Left renal pelvis (tissue), 4 donors: ENCODE data around the gene TULP4. TPM values are rescaled to one million over a fixed set of nuclear protein-coding genes. Genes with fewer than 3 reads are reported as not detected.
"Not testable (repeated sequence)": the region's sequence is repeated elsewhere in the genome, so short reads cannot be mapped to it uniquely, and the experiment has no call there.

ENCODE experiments used
- DNase-seq, 4 donors: peaks; one replicate each; pipeline ENCODE4 v3.0.0-alpha.2; 2013; ENCODE audit warnings: low read depth in 4 of 4, low spot score in 3 of 4
- polyA plus RNA-seq, 4 donors: library from polyadenylated mRNA; unstranded; fragments of 120-200 nt; gene quantifications; one replicate each; pipeline ENCODE4 v1.2.1, GENCODE V29; 2013; ENCODE audit not compliant: insufficient read length in 4 of 4

The TULP4 gene
- polyA plus RNA-seq, 4 donors: 15.0 to 20.5 (median 19.1) TPM

DNA sequence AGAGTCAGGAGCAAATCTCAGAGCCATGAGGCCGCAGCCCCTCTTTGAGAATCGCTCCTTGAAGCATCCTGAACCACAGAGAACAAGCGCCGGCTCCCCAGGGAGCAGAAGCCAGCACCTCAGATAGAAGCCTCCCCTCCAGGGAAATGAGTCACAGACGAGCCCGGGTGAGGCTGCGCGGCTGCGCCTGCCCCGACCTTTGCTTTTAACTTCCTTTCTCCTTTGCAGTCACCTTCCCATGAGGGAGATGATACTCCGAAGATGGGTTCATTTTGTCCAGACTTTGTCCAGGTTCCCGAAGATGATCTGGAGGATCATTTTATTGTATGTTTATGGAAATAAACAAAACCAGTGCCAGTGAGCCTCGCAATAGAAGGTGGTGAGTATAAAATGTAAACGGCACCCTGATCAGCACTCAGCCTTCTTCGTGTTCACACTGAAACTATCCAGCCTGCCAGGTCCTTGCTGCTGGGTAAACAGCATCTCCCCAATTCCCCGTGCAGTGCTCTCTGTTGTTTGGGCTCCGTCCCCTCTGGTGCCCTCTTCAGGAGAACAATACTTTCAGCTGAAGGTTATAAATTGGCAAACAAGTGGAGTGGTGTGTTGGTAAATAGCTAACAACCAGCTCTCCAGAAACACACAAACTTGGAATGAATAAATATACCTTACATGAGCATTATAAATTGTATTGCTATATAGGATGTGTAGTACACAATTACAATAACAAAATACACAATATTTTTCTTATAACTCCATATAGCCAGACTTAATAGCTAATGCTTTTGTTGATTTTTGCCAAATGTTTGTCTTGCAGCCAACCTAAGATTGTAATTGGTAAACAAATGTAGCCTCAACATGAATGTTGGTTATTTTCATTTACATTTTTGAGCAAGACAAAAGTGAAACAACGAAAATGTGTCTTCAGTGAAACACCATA, 206.2 kb downstream of the TULP4 start:
- peak in 1 of 4 donors; percentile 14 for DNase-seq

DNA sequence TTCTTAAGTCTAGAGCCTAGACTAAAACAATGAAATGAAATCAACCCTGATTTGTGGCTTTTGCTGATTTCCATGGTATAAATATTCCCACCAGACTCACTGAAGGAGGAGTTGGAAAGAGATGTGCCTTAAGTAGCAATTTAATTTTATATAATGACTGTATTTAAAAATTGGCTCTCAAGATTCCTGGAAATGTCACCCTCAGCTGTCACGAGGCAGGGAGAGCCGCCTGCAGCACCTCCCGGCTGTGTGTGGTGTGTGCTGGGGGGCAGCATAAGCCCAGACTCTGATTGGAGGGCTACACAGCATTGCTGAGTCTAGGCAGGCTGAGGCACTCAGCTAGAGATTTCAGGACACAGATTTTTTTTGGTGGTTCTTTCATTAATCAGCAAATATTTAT, 207.0 kb downstream of the TULP4 start:
- DNase-seq: no peak

DNA sequence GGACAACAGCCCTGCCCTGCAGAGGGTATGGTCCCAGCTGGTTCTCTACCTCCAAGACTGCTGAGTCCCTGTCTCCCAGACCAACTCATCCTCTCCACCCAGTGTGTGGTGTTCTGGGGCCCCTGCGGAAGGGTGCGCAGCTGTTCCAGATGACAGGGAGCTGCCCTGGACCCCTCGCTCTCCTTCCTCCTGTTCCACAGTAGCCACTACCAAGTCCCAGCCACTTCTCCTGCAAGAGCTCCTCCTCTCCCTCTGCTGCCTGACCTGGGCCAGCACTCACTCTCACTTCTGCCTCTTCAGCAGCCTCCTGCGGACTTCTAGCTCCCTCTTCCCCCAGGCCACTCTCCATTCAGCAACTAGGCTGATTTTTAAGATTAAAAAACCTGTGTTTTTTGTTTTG, 207.5 kb downstream of the TULP4 start:
- DNase-seq: no peak

DNA sequence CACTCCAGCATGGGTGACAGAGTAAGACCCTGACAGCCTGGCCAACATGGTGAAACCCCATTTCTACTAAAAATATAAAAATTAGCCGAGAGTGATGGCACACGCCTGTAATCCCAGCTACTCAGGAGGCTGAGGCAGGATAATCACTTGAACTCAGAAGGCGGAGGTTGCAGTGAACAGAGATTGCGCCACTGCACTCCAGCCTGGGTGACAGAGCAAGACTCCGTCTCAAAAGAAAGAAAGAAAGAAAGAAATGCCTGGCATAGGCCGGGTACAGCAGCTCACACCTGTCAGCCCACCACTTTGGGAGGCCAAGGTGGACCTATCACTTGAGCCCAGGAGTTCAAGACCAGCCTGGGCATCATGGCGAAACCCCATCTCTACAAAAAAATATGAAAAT, 208.7 kb downstream of the TULP4 start:
- DNase-seq: not testable (repeated sequence)

DNA sequence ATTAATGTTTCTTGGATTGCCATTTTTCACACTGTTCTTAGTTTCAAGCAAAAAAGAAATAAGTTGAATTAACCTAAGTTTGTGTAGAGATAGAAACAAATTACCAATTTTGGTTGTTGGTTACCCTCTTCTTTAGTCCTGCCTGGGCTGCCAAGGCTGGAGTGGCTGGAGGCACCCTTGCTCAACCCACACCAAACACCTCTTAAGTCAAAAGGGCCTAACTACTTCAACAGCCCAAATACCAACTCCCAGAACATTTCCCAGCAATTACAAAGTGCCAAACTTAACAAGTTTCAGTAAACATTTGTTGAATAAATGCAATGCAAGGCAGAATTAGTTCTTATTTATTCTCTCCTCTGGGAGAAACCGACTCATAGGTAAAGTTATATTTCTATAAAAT, 209.5 kb downstream of the TULP4 start:
- no peak for DNase-seq

DNA sequence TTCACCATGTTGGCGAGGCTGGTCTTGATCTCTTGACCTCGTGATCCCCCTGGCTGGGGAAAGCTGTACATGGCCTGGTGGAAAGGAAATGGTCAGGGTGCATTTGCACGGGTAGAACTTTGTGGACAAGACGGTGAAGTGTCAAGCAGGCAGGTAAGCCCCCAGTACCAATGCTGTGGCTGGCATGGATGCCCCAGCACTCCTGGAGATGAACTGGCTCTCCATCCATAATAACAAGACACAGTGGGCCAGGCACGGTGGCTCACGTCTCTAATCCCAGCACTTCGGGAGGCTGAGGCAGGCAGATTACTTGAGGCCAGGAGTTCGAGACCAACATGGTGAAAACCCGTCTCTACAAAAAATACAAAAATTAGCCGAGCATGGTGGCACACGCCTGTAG, 210.4 kb downstream of the TULP4 start:
- DNase-seq: no peak

DNA sequence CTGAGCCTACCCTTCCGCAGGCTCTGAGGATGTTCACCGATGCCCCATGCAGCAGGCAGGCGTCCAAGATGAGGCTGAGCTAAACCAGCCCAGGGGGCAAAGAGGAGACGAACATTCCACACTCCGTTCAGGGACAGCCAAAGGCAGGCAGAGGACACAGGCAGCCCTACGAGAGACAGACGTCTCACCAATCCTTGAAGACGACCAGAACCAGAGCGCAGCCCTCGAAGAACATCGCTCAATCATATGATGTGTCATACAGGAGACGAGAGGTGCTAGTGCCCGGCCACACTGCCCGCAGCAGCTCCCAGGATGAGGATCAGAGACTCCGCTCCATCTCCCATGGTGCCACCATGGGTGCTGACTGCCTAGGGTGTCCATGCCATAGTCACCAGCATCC, 212.0 kb downstream of the TULP4 start:
- DNase-seq: no peak

DNA sequence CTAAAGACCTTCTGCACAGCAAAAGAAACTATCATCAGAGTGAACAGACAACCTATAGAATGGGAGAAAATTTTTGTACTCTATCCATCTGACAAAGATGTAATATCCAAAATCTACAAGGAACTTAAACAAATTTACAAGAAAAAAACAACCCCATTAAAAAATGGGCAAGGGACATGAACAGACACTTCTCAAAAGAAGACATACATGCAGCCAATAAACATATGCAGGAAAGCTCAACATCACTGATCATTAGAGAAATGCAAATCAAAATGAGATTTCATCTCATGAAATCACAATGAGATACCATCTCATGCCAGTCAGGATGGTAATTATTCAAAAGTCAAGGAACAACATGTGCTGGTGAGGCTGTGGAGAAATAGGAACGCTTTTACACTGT, 215.6 kb downstream of the TULP4 start:
- not testable (repeated sequence) for DNase-seq

DNA sequence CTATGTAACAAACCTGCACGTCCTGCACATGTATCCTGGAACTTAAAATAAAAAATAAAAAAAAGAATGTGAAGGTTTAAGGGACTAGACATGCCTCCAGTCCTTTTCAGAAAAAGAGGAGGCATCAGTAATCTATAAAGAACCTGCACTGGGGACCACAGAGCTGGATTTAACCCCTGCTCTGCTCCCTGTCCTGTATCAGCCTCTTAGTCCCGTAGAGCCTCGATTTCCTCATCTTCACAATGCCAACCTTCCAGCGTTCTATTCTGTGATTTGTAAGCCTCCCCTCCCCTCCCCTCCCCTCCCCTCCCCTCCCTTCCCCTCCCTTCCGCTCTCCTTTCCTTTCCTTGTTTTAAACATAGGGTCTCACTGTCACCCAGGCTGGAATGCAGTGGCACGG, 216.6 kb downstream of the TULP4 start:
- no peak for DNase-seq

DNA sequence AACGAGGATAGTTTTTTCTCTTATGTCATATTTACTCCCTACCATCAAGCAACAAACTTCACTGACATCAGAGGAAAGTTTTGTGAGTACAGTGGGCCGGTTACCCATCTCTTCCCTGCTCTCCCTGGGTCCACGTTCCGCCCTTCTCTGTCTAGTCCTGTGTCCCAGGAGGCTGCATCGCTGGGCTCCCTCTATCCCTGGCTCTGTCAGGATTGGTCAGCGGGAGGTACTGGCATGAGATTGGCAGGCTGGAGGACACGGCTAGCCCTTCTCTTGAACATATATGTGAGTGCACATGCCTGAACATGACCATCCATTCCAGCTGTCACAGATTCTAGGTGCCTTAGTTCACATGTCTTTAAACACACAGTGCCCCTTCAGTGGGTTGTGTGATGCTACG, 217.4 kb downstream of the TULP4 start:
- no peak for DNase-seq

DNA sequence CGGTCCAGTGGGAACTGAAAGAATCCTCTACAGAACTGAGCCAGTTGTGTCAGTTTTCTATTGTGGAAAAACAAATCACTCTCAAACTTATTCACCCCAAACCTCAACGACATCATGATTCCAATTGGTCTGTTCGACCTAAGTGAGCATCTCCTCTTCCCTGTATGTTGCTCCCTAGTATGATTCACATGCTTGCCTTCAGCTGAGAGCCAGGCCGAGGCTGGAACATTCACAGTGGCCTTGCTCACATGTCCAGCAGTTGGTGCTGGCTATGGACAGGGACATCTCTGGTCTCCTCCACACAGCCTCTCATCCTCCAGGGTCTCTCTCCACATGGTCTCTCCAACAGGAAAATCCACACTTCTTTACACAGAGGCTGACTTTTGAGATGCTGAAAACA, 219.3 kb downstream of the TULP4 start:
- DNase-seq: no peak

DNA sequence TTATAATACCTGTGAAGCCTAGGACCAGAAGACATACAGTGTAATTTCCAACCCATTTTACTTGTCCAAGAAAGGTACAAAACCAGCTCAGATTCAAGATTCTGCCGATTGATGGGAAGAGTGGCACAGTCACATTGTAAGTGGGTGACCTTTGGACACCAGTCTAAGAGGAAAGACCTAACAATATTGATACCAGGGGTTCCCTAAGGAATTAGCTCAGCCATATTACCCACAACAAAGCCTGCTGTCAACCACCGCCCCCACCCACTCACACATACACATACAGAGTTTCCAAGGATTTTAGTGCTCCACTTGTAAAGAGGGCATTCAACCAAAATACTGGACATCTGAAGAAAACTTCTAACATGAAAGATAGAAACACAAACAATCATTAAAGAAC, 219.7 kb downstream of the TULP4 start:
- no peak for DNase-seq

DNA sequence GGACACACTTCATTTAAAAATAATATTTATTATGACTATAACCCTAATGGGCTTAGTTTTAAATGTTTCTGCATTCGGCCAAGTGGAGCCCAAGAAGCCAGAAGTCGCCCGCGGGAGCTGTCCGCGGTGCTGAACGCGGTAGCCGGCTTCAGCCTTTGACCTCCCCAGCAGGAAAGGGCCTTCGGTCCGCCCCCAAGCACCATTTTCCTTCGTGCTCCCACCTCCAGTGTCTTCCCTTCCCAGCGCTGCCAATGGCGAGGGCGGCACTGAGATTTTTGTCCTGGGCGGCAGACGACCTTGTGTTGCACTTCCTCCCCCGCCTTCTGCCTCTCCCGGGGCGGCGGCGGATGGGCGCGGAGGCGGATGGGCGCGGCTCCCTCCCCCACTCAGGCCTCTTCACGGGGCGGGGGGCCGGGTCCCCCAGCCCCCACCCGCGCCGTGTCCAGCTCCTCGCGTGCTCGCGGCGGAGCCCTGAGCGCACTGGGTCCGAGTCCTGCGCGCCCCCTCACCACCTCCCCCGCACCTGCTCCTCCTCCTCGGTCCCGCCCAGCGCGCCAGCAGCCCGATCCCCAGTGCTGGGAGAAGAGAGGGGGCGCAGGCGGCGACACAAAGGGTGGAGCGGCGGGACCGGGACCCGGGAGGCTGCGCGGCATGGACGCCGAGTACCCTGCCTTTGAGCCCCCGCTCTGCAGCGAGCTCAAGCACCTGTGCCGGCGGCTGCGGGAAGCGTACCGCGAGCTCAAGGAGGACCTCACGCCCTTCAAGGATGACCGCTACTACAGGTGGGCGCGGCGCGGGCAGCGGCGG, 224.0 kb downstream of the TULP4 start:
- DNase-seq: peak in 2 of 4 donors; percentile 71 to 74

DNA sequence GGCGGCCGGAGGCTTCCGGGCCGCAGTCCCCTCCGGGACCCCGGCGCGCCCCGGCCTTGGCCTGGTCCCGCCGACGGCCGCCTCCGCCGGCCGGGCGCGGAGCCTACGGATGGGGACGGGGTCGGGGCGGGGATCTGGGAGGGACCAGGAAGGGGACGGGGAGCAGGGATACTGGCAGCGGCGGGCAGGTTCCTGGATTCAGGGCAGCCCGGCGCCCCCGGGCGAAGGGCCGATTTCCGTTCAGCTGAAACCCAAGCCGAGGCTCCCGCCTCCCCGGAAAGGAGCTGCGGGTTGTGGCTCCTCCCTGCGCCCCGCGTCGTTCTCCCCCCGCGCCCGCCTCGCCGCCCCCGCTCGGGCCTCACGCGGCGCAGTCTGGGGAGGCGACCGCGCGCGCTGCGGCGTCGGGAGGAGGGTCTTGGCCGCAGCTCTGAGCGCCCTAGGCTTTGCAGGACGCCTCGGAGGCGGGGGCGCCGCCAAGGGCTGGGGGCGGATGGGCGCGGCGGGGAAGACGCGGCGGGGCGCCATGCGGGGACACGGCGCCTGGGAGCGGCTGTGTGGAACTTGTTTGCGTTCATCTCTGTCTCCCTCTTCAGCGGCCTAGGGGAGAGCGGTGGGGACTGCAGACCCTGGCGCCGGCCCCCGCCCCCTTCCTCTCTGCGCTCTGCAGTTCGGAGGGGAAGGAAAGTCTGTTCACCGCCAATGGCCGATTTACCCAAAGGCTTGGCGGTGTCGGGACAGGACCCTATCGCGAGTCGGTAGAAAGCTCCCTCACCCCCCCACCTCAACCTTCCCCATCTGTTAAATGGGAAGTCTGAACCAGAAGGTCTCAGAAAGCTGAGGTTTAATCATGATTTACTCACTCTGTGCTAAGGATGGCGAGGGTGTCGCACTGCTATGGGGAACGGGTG, 224.9 kb downstream of the TULP4 start:
- DNase-seq: no peak

DNA sequence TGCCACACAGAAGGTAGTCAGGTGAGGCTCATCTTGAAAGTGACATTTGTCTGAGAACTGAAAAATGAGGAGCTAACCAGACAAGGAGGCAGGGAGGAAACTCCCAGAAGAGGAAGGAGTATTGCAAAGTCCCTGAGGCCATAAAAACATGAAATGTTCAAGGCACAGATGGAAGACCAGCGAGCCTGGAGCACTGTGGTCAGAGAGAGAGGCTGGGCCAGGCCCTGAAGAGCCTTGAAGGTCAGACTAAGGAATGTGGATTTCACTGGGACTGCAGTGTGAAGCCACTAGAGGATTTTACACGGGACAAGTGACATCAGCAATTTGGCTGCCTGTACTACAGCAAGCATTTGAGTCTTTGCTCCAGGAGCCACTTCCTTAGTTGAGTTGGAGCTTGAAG, 226.5 kb downstream of the TULP4 start:
- no peak for DNase-seq

DNA sequence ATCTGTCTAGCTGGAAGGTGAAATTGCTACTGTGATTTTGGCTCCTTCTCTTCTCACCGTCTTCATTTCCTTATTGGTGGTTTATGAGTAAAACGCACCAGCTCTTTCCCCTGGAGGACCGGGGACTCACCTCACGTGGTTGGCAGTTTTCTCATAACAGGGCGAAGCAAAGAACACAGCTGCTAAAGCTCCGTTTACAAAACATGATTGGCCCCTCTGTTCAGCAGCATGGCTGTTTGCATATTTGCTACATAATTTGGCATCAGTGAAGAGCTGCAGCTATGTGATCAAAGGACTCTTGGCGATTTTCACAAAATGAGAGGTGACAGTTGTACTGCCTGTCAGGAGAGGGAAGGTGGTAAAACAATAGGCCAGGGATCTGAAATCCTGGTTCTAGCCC, 227.1 kb downstream of the TULP4 start:
- no peak for DNase-seq

DNA sequence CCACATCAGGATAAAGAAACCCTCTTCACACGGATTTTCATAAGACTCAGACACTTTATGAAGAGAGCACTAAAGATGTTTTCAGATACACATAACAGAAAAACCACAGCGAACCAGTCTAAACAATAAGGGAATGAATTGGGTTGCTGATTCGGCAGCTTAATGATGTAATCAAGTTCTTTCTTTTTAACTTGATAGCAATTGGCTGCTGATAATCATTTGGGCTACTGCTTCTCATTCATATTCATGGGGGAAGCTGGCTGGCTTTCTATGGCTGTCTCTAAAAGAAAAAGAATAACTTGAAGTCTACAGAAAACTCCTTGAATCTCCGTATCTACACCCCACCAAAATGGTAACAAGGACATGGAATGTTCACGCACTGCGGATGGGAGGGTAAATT, 227.6 kb downstream of the TULP4 start:
- DNase-seq: no peak

DNA sequence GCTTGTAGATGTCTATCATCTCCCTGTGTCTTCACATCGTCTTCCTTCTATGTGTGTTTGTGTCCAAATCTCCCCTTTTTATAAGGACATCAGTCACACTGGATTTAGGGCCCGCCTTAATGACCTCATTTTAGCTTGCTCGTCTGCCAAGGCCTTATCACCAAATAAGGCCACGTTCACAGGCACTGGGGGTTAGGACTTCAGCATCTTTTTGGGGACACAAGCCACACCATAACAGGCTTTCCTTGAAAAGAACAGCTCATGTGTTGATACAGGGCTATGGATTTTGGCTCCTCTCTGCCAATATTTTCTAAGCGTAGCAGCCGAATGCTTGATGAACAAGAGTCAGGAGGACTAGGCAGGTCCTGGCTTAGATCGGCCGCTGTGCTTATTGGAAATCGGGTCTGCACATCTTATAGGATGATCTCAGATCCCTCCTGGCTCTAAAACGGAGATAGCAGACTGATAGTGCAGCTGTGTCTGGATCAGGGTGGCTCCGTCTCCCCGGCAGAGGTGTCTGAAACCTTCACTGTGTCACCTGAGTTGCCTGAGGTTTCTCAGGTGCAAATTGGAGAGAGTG, 231.4 kb downstream of the TULP4 start:
- DNase-seq: no peak

DNA sequence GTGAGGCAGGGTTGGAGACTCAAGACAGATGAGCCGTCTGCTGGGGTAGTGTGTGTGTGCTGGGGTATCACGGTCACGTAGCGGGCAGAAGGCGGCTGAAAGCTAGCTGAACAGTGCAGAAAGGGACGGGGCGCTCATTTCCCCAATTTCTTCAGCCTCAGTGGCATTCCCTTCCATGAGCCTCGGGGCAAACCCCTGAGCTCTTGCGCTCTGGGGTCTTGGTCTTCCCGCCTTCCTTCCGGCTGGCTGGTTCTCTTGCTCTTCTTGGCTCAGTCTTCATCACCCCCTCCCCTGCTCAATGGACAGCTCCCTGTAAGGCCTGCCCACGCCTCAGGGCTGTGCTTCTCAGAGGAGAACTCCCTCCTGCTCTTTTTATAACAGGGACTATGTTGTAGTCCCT, 232.2 kb downstream of the TULP4 start:
- no peak for DNase-seq
